OCI-LY7 (cell line): ENCODE measurements around the gene CLCNKB. TPM values are rescaled to one million over a fixed set of nuclear protein-coding genes. Genes with fewer than 3 reads are reported as not detected.

ENCODE experiments used
- BruUV-seq: library from RNA; stranded (reverse); fragments of 400-500 nt; replicated peaks from 2 replicates; lab custom pipeline; 2021; lab: Mats Ljungman, UMichigan
- CTCF ChIA-PET: fragments of 300-600 bp; sonication (Branson Sonifier 250); formaldehyde crosslinking; loops from one replicate; lab custom pipeline; 2022; ENCODE audit warnings: antibody characterized with exemption; ENCODE audit not compliant: unreplicated experiment; lab: Charles Lee
- POLR2A ChIA-PET: fragments of 300-600 bp; sonication (Branson Sonifier 250); formaldehyde crosslinking; loops from one replicate; lab custom pipeline; 2022; ENCODE audit warnings: antibody characterized with exemption; lab: Charles Lee
- DNase-seq: peaks from one replicate; pipeline ENCODE4 v3.0.0-alpha.2; 2015; ENCODE audit warnings: low spot score
- H2AFZ ChIP-seq: fragments of 200-600 bp; sonication (generic), shearing (Covaris generic); 2 replicates; pipeline ENCODE4 v1.6.1; 2014; ENCODE audit warnings: mild to moderate bottlenecking, antibody characterized with exemption, low read length, moderate library complexity
- H3K27ac ChIP-seq: fragments of 200-600 bp; sonication (generic); 2 replicates; pipeline ENCODE4 v1.5.1; 2014; ENCODE audit warnings: mixed run types, low read depth, mild to moderate bottlenecking, moderate library complexity, low read length, inconsistent platforms; ENCODE audit not compliant: poor library complexity, severe bottlenecking
- H3K36me3 ChIP-seq: fragments of 200-600 bp; sonication (generic); 2 replicates; pipeline ENCODE4 v1.6.1; 2014; ENCODE audit warnings: mild to moderate bottlenecking, antibody characterized with exemption, low read length, moderate library complexity, mixed read lengths; ENCODE audit not compliant: insufficient read depth
- H3K4me1 ChIP-seq: fragments of 200-600 bp; sonication (generic); 2 replicates; pipeline ENCODE4 v1.5.1; 2014; ENCODE audit warnings: mild to moderate bottlenecking, low read length; ENCODE audit not compliant: insufficient read depth, poor library complexity, severe bottlenecking
- H3K4me2 ChIP-seq: fragments of 200-600 bp; sonication (generic); 2 replicates; pipeline ENCODE4 v1.6.1; 2014; ENCODE audit warnings: mild to moderate bottlenecking, low read length
- H3K4me3 ChIP-seq: fragments of 200-600 bp; sonication (generic); 2 replicates; pipeline ENCODE4 v1.5.1; 2014; ENCODE audit warnings: mild to moderate bottlenecking, low read depth, low read length; ENCODE audit not compliant: poor library complexity, severe bottlenecking
- H3K79me2 ChIP-seq: fragments of 200-600 bp; sonication (generic); 2 replicates; pipeline ENCODE4 v1.6.1; 2016; ENCODE audit warnings: low read depth, mild to moderate bottlenecking, low read length, moderate library complexity, mixed read lengths; ENCODE audit not compliant: insufficient read depth
- H3K9me2 ChIP-seq: fragments of 200-600 bp; sonication (generic); 2 replicates; pipeline ENCODE4 v1.6.1; 2016; ENCODE audit warnings: mild to moderate bottlenecking, low read length, mixed read lengths; ENCODE audit not compliant: insufficient read depth
- H3K9me3 ChIP-seq: fragments of 200-600 bp; sonication (generic); 2 replicates; pipeline ENCODE4 v1.6.1; 2014; ENCODE audit warnings: mild to moderate bottlenecking, mixed run types, low read length, mixed read lengths
- H4K20me1 ChIP-seq: fragments of 200-600 bp; sonication (generic); 2 replicates; pipeline ENCODE4 v1.6.1; 2014; ENCODE audit warnings: mild to moderate bottlenecking, antibody characterized with exemption, low read length, moderate library complexity, mixed read lengths; ENCODE audit not compliant: insufficient read depth
- CTCF ChIP-seq: fragments of 200-600 bp; sonication (generic); conservative IDR thresholded peaks from 2 replicates; pipeline ENCODE4 v1.5.1; 2014; ENCODE audit warnings: mild to moderate bottlenecking, antibody characterized with exemption, low read length, moderate library complexity, mixed read lengths
- EZH2phosphoT487 ChIP-seq: fragments of 200-600 bp; sonication (generic); IDR thresholded peaks from 2 replicates; pipeline ENCODE4 v1.6.1; 2018; ENCODE audit warnings: low read depth, borderline replicate concordance, mild to moderate bottlenecking, mixed run types, antibody characterized with exemption, low read length, moderate library complexity, mixed read lengths
- intact Hi-C: fragments of 100-400 bp; cut with micrococcal nuclease; formaldehyde crosslinking; loops from one replicate; pipeline ENCODE4 v1.10.0; 2022; ENCODE audit not compliant: unreplicated experiment
- total RNA-seq, 2 experiments: library from RNA; depleted of rRNA in 1 of 2; stranded (reverse); fragments of >200 nt in 1 of 2; shearing (Covaris generic) in 1 of 2; gene quantifications; 2 replicates each; pipeline ENCODE4 v1.2.3, GENCODE V29; 2014 to 2022

The CLCNKB gene
- total RNA-seq, 2 experiments from 2014 or later = not detected

DNA sequence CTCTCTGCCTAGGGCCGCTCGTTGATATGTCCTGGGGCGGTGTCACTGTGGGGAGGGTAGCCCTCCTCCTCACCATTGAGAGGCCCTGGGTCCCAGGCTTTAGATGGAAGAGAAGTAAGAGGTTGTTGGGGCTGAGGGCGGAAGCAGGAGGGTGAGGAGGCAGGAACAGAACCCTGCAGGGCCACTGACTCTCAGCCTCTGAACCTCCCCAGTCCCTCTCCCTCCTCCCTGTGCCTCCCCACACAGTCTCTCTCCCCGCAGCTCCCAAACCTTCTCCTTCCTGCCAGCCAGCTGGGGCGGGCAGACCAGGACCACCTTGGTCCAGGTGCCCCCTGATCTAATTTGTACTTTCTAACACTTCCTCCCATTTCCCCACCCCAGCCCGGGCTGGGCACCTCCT is 44.2 kb downstream of the CLCNKB start:
- POLR2A ChIA-PET = no interaction called here
- no TSS peak for BruUV-seq

GRCh38 chr1:16088351-16088911 is 44.8 kb downstream of the CLCNKB start:
- CTCF ChIA-PET = no interaction called here
- TF ChIP-seq EZH2phosphoT487 (no peak), CTCF (no peak)

More for the DNA sequence above, 44.2 kb downstream of the CLCNKB start:
- no peaks in the 10 kb centered on the region for H3K36me3 ChIP-seq
- no peaks in the 10 kb centered on the region for H3K9me3 ChIP-seq
- no peaks in the 10 kb centered on the region for H3K9me2 ChIP-seq
- no peak for TF ChIP-seq CTCF
- TF ChIP-seq EZH2phosphoT487 = no peak
- CTCF ChIA-PET = no interaction called here
- no peaks in the 10 kb centered on the region for H4K20me1 ChIP-seq
- H2AFZ ChIP-seq = no peak overlapping the region
- H3K79me2 ChIP-seq = no peaks in the 10 kb centered on the region
- H3K4me3 ChIP-seq = no peak overlapping the region
- H3K4me2 ChIP-seq = no peak overlapping the region
- no peak overlapping the region for H3K27ac ChIP-seq
- no peak for DNase-seq
- no peaks in the 10 kb centered on the region for H3K4me1 ChIP-seq
- intact Hi-C loops = no loop called here

GRCh38 chr1:16088996-16089395 is 45.4 kb downstream of the CLCNKB start:
- Histone ChIP-seq H3K27ac (no peak overlapping the region), H3K4me1 (no peaks in the 10 kb centered on the region), H4K20me1 (no peaks in the 10 kb centered on the region), H3K9me3 (no peaks in the 10 kb centered on the region), H3K4me3 (no peak overlapping the region), H3K36me3 (no peaks in the 10 kb centered on the region), H3K79me2 (no peaks in the 10 kb centered on the region), H3K4me2 (no peak overlapping the region), H3K9me2 (no peaks in the 10 kb centered on the region), H2AFZ (no peak overlapping the region)
- DNase-seq = no peak
- intact Hi-C loops = no loop called here
- TF ChIP-seq CTCF (no peak), EZH2phosphoT487 (no peak)
- ChIA-PET POLR2A (no interaction called here), CTCF (no interaction called here)
- no TSS peak for BruUV-seq

More at GRCh38 chr1:16088351-16088911, 44.8 kb downstream of the CLCNKB start:
- Histone ChIP-seq H4K20me1 (no peaks in the 10 kb centered on the region), H2AFZ (no peak overlapping the region), H3K9me3 (no peaks in the 10 kb centered on the region), H3K27ac (no peak overlapping the region), H3K4me2 (no peak overlapping the region), H3K4me1 (no peaks in the 10 kb centered on the region), H3K9me2 (no peaks in the 10 kb centered on the region), H3K4me3 (no peak overlapping the region), H3K79me2 (no peaks in the 10 kb centered on the region), H3K36me3 (no peaks in the 10 kb centered on the region)
- DNase-seq = no peak
- POLR2A ChIA-PET = no interaction called here
- BruUV-seq = no TSS peak
- intact Hi-C loops = no loop called here
